ENCODE data around the gene LIPC. TPM values are rescaled to one million over a fixed set of nuclear protein-coding genes. Genes with fewer than 3 reads are reported as not detected.

LIPC gene
- total RNA-seq, 4 donors from 2014 or later: 0.28 to 0.51 TPM; not detected in 2

DNA sequence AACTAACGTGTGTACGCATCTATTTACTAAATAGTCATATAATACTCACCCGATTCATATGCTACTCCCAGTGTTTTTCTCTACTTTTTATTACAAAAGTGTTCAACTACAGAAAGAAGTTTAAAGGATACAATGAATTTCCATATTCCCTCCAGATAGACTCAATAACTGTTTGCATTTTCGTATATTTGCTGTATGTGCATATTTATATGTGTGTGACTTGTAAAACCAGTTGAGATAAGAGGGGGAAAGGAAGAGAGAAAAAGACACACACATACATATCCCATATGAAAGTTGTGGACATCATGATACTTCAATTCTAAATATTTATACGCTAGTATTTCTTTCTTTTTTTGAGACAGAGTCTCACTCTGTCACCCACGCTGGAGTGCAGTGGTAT lies 14.1 kb downstream of the LIPC start:
- no peak for TF ChIP-seq CTCF (IDR thresholded peaks at IDR 0.05)
- no peak for TF ChIP-seq POLR2A (IDR thresholded peaks at IDR 0.05)
- intact Hi-C loops (cut with DNase I; ENCODE audit: low total_unique reads): no loop called here

DNA sequence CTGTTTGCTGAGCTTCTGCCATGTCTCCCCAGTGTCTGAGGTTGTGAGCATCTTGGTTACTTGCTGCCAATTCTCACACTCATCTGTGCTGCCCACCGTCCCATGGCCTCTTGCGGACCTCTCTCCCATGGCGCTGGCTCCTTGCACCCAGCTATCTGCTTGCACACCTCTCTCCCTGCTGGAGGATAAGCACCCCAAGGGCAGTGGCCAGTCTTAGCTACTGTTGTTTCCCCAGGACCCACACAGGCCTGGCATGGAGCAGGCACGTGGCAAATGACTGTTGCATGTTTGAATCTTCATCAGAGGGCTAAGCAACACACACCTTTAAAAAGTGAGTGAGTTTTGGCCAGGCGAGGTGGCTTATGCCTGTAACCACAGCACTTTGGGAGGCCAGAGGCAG lies 14.7 kb downstream of the LIPC start:
- no peak for DNase-seq
- H3K4me3 ChIP-seq: no peak overlapping the region
- intact Hi-C loops (cut with DNase I; ENCODE audit: low total_unique reads): no loop called here
- no peaks in the 10 kb centered on the region for H3K9me3 ChIP-seq
- H3K36me3 ChIP-seq: no peaks in the 10 kb centered on the region
- no peaks in the 10 kb centered on the region for H3K27me3 ChIP-seq
- H3K4me1 ChIP-seq: no peaks in the 10 kb centered on the region
- H3K27ac ChIP-seq: no peak overlapping the region
- TF ChIP-seq CTCF (IDR thresholded peaks at IDR 0.05) (no peak), POLR2A (IDR thresholded peaks at IDR 0.05) (no peak)

More for the DNA sequence above, 14.1 kb downstream of the LIPC start:
- Histone ChIP-seq H3K36me3 (no peaks in the 10 kb centered on the region), H3K9me3 (no peaks in the 10 kb centered on the region), H3K4me1 (no peaks in the 10 kb centered on the region), H3K27ac (no peak overlapping the region), H3K4me3 (no peak overlapping the region), H3K27me3 (no peaks in the 10 kb centered on the region)
- DNase-seq: no peak

DNA sequence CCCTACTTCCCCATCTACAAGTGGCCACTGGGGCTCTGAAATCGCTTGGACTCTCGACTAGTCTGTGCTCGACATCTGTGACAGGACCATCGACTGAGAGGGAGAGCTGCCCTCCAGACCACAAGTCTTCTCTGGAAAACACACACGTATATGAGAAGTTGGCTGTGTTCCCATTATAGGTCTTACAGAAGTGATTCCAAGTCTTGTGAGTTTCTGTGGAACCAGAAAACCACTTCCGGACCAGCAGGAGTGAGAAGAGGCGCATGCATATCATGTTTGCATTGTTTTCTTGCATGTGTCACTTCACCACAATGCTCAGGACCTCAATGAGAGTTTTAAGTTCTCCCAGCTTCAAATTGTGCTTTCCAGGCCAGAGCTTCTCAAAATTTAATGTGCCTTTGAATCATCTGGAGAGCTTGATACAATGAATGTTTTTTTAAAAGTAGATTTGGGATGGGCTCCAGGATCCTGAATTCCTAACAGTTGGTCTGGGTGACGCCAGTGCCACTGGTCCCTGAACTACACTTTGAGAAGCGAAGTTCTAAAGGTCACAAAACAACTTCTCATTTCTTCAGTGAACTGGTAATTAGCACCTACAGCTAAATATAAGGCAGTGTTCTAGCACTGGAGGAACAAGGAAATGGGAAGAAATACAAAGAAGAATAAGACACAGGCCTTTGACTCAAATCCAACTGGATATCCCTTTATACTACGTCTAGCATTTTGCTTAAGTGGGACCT lies 15.7 kb downstream of the LIPC start:
- no peak overlapping the region for H3K27ac ChIP-seq
- TF ChIP-seq POLR2A (IDR thresholded peaks at IDR 0.05) (no peak), CTCF (IDR thresholded peaks at IDR 0.05) (no peak)
- no peaks in the 10 kb centered on the region for H3K36me3 ChIP-seq
- H3K4me1 ChIP-seq: no peaks in the 10 kb centered on the region
- intact Hi-C loops (cut with DNase I; ENCODE audit: low total_unique reads): no loop called here
- H3K4me3 ChIP-seq: no peak overlapping the region
- no peaks in the 10 kb centered on the region for H3K27me3 ChIP-seq
- H3K9me3 ChIP-seq: no peaks in the 10 kb centered on the region
- DNase-seq: no peak

GRCh38 chr15:58448331-58448730 lies 16.5 kb downstream of the LIPC start:
- Histone ChIP-seq H3K4me1 (no peaks in the 10 kb centered on the region), H3K36me3 (no peaks in the 10 kb centered on the region), H3K9me3 (no peaks in the 10 kb centered on the region), H3K4me3 (no peak overlapping the region), H3K27ac (no peak overlapping the region), H3K27me3 (no peaks in the 10 kb centered on the region)
- TF ChIP-seq POLR2A (IDR thresholded peaks at IDR 0.05) (no peak), CTCF (IDR thresholded peaks at IDR 0.05) (no peak)
- no peak for DNase-seq
- intact Hi-C loops (cut with DNase I; ENCODE audit: low total_unique reads): no loop called here

DNA sequence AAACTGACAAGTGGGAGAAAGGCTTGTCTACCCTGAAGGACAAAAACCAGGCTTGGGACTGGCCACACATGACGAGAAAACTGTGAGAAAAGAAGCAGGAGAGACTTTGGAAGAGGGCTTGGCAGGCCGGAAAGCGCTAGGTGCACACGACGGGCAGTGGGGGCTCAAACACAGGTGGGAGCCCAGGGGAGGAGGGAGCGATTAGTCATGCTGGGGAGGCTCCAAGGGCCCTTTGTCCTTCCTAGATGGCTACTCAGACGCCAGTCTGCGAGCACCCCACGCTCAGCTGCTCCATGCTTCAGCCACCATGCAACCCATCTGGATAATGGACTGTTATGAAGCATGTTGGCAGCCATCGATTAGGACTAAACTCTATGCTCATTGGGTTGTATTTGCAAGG lies 17.1 kb downstream of the LIPC start:
- TF ChIP-seq CTCF (IDR thresholded peaks at IDR 0.05): no peak
- TF ChIP-seq POLR2A (IDR thresholded peaks at IDR 0.05): no peak
- intact Hi-C loops (cut with DNase I; ENCODE audit: low total_unique reads): no loop called here
- Histone ChIP-seq H3K9me3 (no peaks in the 10 kb centered on the region), H3K4me1 (no peaks in the 10 kb centered on the region), H3K27ac (no peak overlapping the region), H3K4me3 (no peak overlapping the region), H3K27me3 (no peaks in the 10 kb centered on the region), H3K36me3 (no peaks in the 10 kb centered on the region)
- no peak for DNase-seq
